NCI-H2227 (cell line): ENCODE data around the gene DEK.
A peak's percentile ranks its signal among the peaks of the same experiment; 100 is the strongest.

Experiments
- DNase-seq: peaks from one replicate; lab custom pipeline; 2025; ENCODE audit not compliant: unreplicated experiment; lab: John Stamatoyannopoulos, UW

The DEK gene

DNA sequence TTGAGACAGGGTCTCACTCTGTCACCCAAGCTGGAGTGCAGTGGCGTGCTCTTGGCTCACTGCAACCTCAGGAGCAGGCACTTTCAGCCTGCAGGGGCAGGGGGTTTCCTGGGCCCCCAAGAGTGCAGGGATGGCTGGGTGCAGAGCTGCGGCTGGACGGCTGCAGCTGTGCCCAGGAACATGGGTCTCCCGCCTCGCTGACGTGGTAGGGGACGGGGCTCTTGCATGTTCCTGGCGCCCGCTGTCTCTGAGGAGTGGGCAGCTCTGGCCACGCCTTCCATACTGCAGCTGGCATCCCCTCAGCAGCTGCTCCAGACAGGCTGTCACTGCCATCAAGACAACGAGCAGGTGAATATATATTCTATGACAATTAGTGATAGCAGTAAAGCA, 2.2 kb upstream of the DEK start:
- DNase-seq: no peak

DNA sequence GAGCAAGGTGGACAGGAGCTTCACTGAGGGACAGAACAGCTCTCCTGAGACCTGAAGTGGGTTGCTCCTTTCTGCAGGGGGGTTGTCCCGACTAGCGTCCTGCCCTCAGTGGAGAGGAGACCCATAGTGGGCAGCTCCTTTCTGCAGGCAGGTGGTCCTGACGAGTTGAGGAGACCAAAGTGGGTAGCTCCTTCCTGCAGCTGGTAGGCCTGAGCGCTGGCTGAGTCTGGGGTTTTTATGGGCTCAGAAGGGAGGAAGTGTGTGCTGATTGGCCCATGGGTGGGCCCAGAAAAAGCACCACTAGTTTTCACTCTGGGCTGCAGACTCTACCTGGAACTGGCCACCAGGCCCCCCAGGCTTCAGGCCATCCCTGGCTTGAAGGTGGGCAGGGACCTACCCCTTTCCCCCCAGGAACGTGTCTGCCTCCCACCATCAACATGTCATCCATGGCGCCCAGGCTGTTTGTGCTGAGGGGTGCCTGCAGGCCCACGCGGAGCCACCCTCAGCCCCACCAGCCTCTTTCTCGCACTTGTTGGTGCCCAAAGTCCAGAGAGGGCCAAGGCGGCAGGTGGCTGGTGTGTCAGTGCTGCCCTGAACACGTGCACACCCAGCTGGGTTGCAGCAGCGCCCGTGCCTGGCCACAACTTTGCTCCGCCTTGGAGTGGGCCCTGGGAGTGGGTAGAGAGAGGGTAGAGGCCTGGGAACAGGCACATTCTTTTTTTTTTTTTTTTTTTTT, 1.6 kb upstream of the DEK start:
- no peak for DNase-seq

DNA sequence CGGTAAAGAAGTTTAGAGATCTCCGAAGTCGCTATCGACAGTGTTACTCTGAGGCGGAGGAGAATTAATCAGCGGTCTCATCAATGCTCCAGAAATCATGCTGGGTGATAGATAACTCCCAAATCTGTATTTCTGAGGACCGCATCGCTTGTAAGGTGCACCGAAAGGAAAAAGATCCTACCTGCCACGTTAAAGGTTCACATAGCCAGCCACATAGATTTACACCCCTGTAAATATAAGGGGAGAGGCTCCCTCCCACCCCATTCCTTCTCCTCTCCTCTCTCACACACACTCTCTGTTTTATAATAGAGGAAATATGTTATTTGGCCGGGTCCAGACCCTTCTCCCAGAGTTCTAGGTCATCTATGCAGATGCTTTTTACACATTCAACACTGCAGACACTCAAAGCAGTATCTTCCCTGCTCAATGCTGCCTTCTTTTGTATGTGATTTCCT, 620 bp upstream of the DEK start:
- DNase-seq: peak; percentile 45

DNA sequence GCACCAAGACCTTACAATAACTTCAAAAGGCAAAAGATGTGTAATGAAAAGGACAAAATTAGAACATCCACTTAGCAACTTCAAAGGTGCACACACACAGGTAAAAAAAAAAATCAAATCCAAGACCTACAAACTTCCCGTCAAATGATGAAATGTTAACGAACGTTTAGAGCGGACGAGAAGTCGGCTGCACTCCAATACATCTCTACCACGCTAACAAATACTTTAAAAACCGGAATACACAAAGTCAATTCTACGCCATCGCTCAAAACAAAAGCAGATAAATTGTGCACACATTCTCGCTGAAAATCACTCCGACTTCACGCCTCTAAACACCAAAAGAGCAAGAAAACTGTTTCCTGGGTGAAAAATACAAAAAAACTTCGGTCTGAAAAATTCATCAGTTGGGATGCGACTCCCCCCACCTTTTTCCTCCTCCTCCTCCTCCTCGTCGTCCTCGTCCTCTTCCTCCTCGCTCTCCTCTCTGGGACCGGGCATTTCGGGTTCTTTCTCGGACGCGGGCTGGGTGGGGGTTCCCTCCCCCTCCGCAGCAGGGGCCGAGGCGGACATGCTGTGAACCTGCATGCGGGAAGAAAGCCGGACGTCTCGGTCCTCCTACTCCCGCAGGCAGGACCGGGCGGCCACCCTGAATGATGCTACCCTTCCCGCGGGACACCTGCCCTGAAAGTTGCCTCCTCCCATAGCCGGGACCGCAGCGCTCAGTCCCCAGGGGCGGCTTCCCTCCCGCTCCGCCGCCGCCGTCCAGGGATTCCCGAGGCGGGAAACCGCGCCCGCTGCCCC, 712 bp downstream of the DEK start:
- DNase-seq: peak; percentile 72

DNA sequence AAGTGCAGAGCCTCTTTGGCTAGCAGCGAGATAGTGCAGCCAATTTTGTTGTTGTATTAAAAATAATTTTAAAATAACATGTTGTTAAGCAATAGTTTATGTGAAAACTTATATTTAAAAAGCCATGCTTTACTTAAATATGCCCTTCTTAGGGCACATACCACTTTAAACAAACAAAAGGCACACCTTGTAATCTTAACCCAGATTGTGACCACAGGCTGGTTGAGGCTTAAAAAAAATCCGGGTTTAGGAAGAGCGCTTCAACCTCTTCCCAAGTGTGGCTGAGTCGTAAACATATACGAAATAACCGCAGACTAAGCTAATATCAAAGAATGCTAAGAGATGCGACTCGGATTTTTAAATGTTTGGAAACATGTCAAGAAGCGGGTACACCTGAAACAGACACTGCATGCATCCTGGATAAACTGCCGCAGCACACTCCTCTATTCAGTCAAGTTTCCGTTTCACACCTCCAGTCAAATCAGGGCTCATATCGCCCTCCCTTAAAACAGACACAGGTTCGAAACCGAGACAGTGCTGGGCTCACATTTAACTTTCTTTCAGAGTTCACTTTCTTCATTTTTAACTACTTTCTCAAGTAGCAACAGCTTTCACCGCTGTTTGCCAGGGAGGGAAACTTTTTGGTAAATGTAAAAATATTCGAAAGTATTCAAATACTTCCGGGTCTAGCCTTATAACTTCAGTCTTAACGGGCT, 1.5 kb downstream of the DEK start:
- peak; percentile 13 for DNase-seq

DNA sequence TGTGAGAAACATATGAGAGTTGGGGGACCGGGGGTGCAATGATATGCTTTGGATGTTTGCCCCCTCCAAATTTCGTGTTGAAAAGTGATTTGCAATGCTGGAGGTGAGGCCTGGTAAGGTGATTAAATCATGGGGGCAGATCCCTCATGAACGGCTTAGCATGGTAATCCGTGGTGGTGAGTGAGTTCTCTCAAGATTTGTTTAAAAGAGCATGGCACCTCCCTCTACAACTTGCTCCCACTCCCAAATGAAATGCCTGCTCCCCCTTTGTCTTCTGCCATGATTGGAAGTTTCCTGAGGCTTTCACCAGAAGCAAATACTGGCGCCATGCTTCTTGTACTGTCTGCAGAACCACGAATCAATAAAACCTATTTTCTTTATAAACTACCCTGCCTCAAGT, 2.5 kb downstream of the DEK start:
- DNase-seq: no peak

DNA sequence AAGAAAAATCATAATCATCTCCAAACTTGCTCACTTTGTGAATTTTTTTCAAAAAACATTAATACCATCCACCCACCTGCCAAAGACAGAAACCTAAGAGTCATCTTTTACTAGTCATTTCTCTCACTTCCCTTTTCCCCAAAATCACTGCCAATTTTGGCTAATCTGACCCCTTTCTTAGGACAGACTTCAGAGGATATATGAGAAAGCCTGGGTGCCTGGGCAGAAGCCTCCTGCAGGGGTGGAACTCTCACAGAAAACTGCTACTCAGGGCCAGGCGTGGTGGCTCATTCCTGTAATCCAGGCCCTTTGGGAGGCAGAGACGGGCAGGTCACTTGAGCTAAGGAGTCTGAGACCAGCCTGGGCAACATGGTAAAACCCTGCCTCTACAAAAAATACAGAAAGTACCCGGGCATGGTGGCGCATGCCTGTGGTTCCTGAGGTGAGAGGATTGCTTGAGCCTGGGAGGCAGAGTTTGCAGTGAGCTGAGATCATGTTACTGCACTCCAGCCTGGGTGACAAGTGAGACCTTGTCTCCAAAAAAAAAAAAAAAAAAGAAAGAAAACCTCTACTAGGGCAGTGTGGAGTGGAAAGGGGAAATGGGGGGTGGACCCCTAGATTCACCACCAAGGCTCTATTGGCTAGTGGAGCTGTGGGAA, 3.8 kb downstream of the DEK start:
- DNase-seq: no peak

DNA sequence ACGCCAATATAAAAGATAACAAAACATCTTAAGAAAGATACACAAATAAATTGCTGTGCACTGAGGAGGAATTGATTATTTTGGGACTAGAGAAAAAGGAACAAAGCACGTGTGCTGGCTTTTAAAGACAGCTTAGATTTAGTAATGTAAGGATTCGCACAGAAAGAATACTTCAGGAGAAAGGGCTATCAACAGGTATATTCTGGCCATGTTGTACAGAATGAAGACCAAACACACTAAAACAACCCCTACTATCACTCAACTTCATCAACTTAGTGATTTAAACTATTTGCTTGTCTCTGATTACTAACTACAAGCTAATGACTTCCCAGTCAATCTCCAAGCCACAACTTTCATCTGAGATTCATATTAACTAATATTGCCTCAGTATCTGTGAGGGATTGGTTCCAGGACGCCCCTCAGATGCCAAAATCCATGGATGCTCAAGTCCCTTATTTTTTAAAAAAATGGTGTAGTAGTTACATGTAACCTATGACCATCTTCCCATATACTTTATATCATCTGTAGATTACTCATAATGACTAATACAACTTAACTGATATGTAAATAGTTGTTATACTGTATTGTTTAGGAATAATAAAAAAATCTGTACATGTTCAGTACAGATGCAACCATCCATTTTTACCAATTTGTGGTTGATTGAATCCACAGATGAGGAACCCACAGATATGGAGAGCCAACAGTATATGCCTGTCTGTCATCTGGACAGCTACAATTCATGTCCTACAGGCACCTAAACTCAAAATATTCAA, 4.5 kb downstream of the DEK start:
- no peak for DNase-seq

DNA sequence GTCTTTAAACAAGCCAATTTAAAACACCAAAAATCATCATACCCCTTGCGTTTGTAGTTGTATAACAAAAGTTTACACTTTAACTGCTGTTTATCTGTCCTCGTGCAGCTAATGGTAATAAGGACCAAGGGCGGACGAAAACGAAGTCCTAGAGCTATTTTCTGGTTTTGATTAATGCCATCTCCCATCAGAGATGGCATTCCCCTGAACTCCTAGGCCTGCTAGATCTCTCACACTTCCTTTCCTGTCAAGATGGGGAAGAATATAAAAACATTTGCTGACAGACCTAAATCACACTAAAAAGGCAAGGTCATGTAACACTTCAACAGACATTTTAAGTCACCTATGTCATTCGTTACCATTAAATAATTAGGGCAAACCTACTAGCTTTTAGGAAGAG, 9.5 kb downstream of the DEK start:
- DNase-seq: no peak

DNA sequence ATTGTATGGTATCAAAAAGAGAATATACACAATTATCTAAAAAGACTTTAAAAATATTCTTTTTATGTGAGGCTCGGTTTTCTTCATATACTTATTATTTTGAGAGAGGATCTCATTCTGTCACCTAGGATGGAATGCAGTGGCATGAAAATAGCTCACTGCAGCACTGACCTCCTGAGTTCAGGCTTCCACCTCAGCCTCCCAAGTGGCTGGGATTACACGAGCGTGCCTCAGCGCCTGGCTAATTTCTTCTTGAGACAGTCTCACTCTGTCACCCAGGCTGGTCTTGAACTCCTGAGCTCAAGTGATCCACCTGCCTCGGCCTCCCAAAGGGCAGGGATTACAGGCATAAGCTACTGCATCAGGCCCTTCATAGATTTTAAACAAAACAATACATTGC, 10.7 kb downstream of the DEK start:
- no peak for DNase-seq

DNA sequence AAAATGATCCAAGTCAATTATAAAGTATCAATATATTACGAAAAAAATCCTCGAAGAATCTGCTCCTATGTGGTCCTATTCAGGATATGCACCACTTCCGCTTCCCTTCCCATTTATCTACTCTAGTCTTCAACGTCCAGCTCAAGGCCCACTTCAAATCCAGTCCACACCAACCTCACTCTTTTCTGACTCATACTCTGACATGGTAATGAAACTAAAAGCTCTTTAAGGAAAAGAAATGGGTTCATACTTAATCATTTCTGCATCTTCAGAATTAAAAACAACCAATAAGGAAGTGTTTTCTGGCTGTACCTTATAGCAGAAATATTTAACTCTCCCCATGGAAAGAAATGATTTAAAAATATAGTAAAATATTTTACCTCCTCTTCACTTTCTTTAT, 15.1 kb downstream of the DEK start:
- no peak for DNase-seq

DNA sequence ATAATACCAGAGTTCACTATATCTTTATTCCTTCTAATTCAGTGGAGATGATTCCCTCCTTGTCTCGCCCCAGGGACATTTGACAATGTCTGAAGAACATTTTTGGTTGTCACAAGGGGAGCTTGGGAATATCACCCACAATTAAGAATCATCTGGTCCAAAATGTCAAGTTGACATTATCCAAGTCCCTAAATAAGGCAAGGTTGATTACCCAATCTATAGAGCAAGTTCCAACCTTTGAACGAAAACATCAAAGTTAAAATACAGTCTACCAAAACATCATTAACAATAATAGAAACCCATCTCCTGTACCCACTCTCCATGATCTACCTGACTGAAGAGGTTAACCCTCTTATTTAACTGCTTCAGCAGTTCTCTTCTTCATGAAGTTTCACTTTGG, 15.6 kb downstream of the DEK start:
- no peak for DNase-seq

DNA sequence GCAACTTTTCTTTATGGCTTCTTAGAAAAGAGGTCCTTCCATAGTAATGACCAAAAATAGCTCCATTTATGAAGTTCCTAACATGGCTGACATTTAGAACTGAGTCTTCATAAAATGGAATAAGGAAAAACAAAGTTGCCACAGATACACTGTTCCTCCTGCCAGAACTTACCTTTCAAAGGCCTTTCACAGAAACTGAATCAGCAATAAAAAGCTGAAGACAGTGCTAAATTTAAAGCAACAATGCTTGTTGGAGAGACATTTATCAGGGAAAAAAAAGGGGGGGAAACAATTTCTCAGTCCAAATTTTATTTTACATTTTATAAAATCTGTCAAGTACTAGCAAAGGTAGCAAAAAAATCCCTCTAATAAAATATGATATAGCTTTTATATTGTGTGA, 17.3 kb downstream of the DEK start:
- DNase-seq: no peak

DNA sequence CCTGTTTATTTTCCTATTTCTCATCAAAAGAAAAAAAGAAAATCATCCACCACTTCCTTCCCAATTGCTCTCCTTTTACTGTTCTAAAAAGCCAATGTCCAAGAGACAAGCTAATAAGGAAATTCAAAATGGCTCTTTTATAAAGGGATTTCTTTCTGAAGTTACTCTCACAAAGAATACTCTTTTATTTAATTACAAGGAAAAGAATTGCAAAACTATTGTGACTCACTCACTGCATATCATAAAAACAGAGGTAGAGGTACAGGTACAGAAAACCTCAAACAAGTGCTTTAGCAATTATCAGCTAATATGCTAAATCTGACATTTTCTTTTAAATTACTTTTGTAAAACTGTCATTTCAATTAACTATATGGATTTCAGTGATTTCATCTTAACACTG, 18.1 kb downstream of the DEK start:
- DNase-seq: no peak

DNA sequence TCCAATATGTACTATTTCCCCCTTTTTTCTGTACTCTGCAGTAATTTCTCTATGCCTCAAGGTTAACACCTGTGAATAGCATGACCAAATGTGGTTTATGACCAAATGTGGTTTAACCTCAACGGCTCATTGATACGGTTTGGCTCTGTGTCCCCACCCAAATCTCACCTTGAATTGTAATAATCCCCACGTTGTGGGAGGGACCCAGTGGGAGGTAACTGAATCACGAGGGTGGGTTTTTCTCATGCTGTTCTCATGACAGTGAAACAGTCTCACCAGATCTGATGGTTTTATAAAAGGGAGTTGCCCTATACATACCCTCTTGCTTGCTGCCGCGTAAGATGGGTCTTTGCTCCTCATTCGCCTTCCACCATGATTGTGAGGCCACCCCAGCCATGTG, 18.7 kb downstream of the DEK start:
- no peak for DNase-seq

DNA sequence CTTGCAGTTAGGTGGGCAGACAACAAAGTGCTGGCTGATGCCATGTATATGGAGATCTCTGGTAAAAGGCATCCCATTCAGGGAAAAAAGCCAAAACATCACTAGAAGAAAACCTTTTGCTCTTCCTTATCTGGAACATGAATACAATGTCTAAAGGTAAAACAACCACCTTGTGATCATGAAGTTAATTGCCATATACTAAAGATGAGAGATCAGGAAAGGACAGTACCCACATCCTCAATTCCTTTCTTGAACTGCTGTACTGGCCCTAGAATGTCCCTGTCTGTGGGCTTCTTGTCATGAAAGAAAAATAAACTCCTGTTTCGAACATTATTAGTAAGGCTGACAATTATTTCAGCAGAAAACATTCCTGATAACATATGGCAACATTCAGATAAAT, 19.3 kb downstream of the DEK start:
- DNase-seq: no peak

DNA sequence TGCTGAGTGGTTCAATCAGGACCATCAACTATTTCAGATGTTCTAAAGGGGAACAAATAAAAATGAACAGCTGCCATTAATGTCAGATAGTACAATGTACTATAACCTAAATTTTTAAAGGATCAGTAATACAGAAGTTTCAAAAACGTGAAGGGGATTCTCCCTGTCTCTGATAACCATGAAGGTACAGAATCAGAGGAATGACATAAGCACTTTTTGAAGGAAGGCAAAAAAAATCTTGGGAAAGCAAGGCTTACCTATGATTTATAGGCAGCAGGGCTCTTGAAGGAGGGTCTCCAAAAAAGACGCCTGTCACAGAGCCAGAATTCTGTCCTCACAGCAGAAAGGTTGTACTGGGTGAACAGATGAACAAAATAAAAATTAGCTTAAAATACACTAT, 20.1 kb downstream of the DEK start:
- DNase-seq: no peak

DNA sequence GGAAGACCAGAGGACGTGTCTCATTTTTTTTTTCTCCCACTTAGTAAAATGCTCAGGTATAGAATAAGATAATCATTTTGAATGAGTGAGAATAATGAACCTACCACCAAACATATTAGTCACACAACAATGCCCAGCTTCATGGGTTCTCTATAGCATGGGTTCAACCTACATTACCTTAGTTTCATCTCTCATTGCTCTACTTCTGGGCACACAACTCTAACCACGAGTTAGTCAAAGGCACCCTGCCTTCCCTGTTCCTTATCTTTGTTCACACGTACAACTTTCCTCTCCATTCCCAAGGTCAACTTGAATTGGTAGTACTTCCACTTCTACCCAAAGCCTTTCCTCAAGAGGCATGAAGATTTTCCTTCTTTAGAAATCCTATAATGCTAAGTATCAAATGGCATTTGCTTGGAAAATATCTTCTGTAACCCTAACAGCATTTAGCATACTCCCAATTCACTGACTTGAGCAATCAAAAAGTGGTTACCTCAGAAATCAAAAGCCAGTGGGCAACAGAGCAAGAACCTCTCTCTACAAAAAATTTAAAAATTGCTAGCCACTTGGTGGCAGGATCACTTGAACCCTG, 20.9 kb downstream of the DEK start:
- DNase-seq: no peak

DNA sequence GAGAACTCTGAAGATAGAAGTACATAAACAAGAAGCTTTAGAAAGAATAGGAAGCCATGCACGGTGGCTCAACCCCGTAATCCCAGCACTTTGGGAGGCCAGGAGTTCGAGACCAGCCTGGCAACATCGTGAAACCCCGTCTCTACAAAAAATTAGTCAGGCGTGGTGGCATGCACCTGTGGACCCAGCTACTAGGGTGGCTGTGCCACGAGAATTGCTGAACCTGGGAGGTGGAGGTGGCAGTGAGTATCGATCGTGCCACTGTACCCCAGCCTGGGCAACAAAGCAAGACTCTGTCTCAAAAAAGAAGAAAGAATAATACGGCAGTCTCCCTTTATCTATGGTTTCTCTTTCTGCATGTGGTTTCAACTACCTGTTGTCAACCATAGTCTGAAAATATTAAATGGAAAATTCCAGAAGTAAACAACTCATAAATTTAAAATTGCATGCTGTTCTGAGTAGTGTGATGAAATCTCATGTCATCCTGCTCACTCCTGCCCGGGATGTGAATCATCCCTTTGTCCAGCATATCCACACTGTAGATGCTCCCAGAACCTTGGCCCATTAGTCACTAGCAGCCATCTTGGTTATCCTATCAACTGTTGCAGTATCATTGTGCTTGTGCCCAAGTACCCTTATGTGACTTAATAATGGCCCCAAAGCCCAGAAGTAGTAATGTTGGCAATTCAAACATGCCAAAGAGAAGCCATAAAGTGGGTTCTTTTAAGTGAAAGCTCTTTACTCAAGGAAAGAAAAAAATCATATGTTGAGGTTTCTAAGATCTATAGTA, 22.1 kb downstream of the DEK start:
- no peak for DNase-seq
